Measurements from ENCODE around the gene CMKLR1. TPM values are rescaled to one million over a fixed set of nuclear protein-coding genes. Genes with fewer than 3 reads are reported as not detected.
A peak's percentile ranks its signal among the peaks of the same experiment; 100 is the strongest.

Gene CMKLR1
- total and polyA plus RNA-seq, 9 of the 15 experiments (the other 6 are each of a cell fraction or from before 2014, with no cell fraction given), result 0.11 to 1.4 (median 0.20) TPM

DNA sequence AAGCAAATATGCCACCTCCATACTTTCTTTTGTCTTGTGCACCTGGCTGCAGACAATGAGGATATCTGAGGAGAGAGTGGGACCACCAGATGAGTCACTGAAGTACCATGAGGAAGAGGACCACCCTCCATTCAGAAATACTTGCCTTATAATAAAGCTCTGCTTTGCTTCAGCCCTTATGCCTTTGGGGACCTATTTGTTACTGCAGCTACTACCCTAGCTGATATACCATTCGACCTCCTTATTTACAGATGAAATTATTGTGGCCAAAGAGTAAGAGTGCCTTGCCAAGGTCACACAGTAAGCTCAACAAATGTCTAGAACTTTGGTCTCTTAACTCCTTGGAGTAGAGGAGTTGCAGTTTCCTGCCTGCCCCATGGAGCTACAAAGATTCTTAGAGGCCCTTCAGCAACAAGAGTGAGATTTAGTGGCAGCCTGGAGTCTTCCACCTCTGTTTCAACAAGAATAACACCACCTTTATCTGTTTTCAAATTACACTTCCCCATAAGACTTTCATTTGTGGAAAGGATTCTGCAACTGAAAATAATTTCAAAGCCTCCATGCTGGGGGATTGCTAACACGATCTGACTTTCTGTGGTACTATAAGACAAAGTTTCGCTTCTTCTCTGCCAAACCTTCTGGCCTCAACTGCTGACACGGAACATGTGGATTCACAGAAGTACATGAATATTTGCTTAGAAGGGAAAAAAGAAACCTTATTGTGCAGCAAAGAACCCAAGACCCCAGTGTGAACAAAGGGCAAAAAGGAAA is 3.6 kb downstream of the CMKLR1 start:
- ChIA-PET POLR2A (interaction anchor here (0.6 to 1.8 kb wide), 2 partner anchors 15 to 139 kb away, joined by 3 to 5 read pairs; no protein-coding TSS in a partner anchor), CTCF (ENCODE audit: low intra/inter-chr PET ratio) (no interaction called here)
- H3K9me3 ChIP-seq (replicated peaks; ENCODE audit: control insufficient read depth, insufficient read depth, low read depth, low read length), result no peaks in the 10 kb centered on the region
- FAIRE-seq (no peak), ATAC-seq (no peak), DNase-seq (ENCODE audit: extremely low read depth in 1 of 4, low spot score in 3 of 4) (no peak)
- intact Hi-C loops (cut with micrococcal nuclease) (loop anchor here (10.0 kb wide), 1 partner anchor 119 kb away; no protein-coding TSS in a partner anchor), in situ Hi-C loops (cut with MboI) (no loop called here)
- no peak overlapping the region for H3K27ac ChIP-seq (ENCODE audit: extremely low read depth, low read depth, low read length)
- no peaks in the 10 kb centered on the region for H3K9me1 ChIP-seq (ENCODE audit: control insufficient read depth, insufficient read depth, low read length)
- H3K27me3 ChIP-seq (ENCODE audit: control insufficient read depth in 2 of 2, insufficient read depth in 2 of 2, low read length in 2 of 2), result no peaks in the 10 kb centered on the region
- 0 out of 2 replicates have a peak overlapping the region, but pooled peaks have one; percentile 12 for H2AFZ ChIP-seq (ENCODE audit: low read depth, low read length)
- BruUV-seq (replicated peaks), result no TSS peak
- WGBS (ENCODE audit: insufficient coverage, low coverage, missing lambda C conversion rate), result 65% methylated on average over 4 of the region's 4 CpGs
- no peak overlapping the region for H3K9ac ChIP-seq (ENCODE audit: insufficient read depth in 1 of 2, low read depth in 2 of 2, low read length in 2 of 2)
- peaks cover 25 to 38% of the 10 kb centered on the region in 2 experiments; a peak in 4 of 5 replicates for H3K4me1 ChIP-seq (replicated peaks in 1 of 2; ENCODE audit: control insufficient read depth in 2 of 2, insufficient read depth in 2 of 2, low read length in 2 of 2)
- no peak overlapping the region for H3K4me3 ChIP-seq
- H3K36me3 ChIP-seq (ENCODE audit: control insufficient read depth, insufficient read depth, low read length), result no peaks in the 10 kb centered on the region
- H3K79me2 ChIP-seq (ENCODE audit: control insufficient read depth, insufficient read depth, low read length), result no peaks in the 10 kb centered on the region
- no peak overlapping the region for H3K4me2 ChIP-seq (ENCODE audit: insufficient read depth, low read length)
- H4K20me1 ChIP-seq (replicated peaks; ENCODE audit: control insufficient read depth, insufficient read depth, low read length), result no peaks in the 10 kb centered on the region
- TF ChIP-seq ZNF76 (CRISPR knock-in tag; IDR thresholded peaks at IDR 0.05; ENCODE audit: borderline replicate concordance) (no peak), RAD51 (IDR thresholded peaks at IDR 0.05; ENCODE audit: borderline replicate concordance, low read depth) (no peak), GABPA (tag; conservative IDR thresholded peaks at IDR 0.05; ENCODE audit: low read depth) (no peak), HNRNPL (IDR thresholded peaks at IDR 0.05; ENCODE audit: low read depth, low read length) (no peak), SIRT6 (IDR thresholded peaks at IDR 0.05; ENCODE audit: low read depth, low read length) (no peak)
- TF ChIP-seq, protein P1, sequence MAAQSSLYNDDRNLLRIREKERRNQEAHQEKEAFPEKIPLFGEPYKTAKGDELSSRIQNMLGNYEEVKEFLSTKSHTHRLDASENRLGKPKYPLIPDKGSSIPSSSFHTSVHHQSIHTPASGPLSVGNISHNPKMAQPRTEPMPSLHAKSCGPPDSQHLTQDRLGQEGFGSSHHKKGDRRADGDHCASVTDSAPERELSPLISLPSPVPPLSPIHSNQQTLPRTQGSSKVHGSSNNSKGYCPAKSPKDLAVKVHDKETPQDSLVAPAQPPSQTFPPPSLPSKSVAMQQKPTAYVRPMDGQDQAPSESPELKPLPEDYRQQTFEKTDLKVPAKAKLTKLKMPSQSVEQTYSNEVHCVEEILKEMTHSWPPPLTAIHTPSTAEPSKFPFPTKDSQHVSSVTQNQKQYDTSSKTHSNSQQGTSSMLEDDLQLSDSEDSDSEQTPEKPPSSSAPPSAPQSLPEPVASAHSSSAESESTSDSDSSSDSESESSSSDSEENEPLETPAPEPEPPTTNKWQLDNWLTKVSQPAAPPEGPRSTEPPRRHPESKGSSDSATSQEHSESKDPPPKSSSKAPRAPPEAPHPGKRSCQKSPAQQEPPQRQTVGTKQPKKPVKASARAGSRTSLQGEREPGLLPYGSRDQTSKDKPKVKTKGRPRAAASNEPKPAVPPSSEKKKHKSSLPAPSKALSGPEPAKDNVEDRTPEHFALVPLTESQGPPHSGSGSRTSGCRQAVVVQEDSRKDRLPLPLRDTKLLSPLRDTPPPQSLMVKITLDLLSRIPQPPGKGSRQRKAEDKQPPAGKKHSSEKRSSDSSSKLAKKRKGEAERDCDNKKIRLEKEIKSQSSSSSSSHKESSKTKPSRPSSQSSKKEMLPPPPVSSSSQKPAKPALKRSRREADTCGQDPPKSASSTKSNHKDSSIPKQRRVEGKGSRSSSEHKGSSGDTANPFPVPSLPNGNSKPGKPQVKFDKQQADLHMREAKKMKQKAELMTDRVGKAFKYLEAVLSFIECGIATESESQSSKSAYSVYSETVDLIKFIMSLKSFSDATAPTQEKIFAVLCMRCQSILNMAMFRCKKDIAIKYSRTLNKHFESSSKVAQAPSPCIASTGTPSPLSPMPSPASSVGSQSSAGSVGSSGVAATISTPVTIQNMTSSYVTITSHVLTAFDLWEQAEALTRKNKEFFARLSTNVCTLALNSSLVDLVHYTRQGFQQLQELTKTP (IDR thresholded peaks at IDR 0.05; ENCODE audit: low read depth in 1 of 2, partially characterized antibody in 2 of 2), result no peak
- TF ChIP-seq, protein P2, sequence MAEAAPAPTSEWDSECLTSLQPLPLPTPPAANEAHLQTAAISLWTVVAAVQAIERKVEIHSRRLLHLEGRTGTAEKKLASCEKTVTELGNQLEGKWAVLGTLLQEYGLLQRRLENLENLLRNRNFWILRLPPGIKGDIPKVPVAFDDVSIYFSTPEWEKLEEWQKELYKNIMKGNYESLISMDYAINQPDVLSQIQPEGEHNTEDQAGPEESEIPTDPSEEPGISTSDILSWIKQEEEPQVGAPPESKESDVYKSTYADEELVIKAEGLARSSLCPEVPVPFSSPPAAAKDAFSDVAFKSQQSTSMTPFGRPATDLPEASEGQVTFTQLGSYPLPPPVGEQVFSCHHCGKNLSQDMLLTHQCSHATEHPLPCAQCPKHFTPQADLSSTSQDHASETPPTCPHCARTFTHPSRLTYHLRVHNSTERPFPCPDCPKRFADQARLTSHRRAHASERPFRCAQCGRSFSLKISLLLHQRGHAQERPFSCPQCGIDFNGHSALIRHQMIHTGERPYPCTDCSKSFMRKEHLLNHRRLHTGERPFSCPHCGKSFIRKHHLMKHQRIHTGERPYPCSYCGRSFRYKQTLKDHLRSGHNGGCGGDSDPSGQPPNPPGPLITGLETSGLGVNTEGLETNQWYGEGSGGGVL (CRISPR knock-in tag; IDR thresholded peaks at IDR 0.05), result no peak
- TF ChIP-seq, protein P3, sequence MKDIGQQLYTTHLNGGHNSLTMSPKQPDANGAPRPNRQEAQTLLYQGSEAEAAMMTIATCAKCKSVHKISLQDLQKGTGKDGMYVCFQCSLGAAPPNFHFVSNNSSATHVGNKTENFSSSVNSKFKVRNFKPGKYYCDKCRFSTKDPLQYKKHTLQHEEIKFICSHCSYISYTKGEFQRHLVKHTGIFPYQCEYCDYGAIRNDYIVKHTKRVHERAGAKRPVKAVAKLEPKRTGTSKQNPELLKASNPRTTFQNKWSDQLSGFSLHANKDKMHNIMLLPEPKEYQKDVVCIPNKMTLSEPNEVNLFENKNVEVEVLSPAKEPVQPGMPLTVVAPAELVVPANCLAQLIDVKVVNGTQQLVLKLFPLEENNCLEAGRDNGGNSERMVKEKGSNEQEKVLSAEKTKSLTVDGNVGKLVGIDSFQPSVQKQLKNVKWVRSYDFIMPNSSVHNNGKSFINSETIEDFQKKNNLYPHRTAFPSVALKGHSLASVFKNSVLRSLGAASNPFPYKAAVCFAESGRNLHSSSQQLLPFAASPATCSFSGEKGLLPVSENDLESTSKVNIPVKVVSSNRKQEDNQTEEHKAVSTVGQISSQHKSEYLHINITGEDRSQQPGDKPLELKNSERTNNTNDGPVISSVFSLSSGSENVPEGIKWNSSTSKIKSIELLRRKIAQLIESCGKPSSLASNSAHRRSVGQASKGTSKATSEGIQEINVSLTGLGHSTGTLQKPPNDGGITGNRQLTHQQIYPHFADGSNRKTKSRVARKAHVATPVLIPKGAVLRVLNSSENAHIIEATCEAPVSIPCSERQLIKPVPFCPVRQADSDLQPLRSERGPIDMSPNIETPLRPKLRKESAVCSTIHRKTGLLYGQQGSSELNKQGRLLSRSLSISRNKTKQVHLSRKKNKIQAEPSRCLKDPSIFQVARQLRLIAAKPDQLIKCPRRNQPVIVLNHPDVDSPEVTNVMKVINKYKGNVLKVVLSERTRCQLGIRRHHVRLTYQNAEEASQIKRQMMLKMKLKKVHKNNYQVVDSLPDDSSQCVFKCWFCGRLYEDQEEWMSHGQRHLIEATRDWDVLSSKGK (CRISPR knock-in tag; IDR thresholded peaks at IDR 0.05), result no peak
- TF ChIP-seq, protein P4, sequence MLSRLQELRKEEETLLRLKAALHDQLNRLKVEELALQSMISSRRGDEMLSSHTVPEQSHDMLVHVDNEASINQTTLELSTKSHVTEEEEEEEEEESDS (CRISPR knock-in tag; IDR thresholded peaks at IDR 0.05), result no peak

Data from K562 (cell line).